HEK293 (cell line): ENCODE results near the gene TNNI3.
"Not testable (repeated sequence)": the region's sequence is repeated elsewhere in the genome, so short reads cannot be mapped to it uniquely, and the experiment has no call there.

Experiments used
- CTCF ChIA-PET: fragments of 350-600 bp; formaldehyde crosslinking; extraction: SDS; loops from one replicate; lab custom pipeline; 2021; ENCODE audit warnings: antibody characterized with exemption; lab: Yijun Ruan, JAX
- POLR2A ChIA-PET: fragments of 300-600 bp; formaldehyde crosslinking; extraction: SDS; loops from one replicate; lab custom pipeline; 2020; ENCODE audit warnings: antibody characterized with exemption, inconsistent platforms; lab: Yijun Ruan, JAX
- H3K27ac ChIP-seq: fragments of 200-500 bp; sonication (Bioruptor generic); 2 replicates; pipeline ENCODE4 v1.5.1; 2014; ENCODE audit warnings: low read depth, low read length, control low read depth, inconsistent platforms; ENCODE audit errors: extremely low read depth
- H3K36me3 ChIP-seq, 2 experiments: fragments of 200-500 bp in 1 of 2; sonication (Bioruptor generic) in 1 of 2; 1 replicate in 1 of 2; 2 replicates in 1 of 2; pipeline ENCODE4 v1.5.1; 2014 to 2017; ENCODE audit warnings: inconsistent platforms in 2 of 2, low read length in 2 of 2; ENCODE audit not compliant: control insufficient read depth in 2 of 2, insufficient read depth in 1 of 2
- H3K4me1 ChIP-seq: fragments of 200-500 bp; sonication (Bioruptor generic); 2 replicates; pipeline ENCODE4 v1.5.1; 2014; ENCODE audit warnings: mild to moderate bottlenecking, low read length, inconsistent platforms; ENCODE audit not compliant: control insufficient read depth, insufficient read depth
- H3K4me3 ChIP-seq: 2 replicates; pipeline ENCODE4 v1.5.1; 2011; ENCODE audit warnings: low read depth, mild to moderate bottlenecking, control low read depth, low read length, moderate library complexity
- H3K9me3 ChIP-seq: fragments of 200-500 bp; sonication (Bioruptor generic); 2 replicates; pipeline ENCODE4 v1.5.1; 2014; ENCODE audit warnings: low read depth, low read length, inconsistent platforms; ENCODE audit not compliant: control insufficient read depth, insufficient read depth
- GFI1B ChIP-seq: fragments of 450-650 bp; formaldehyde crosslinking; IDR thresholded peaks from 2 replicates; pipeline ENCODE4 v1.5.1; 2016; ENCODE audit warnings: missing biosample characterization, missing genetic modification characterization
- HOXC10 ChIP-seq: sonication (generic); formaldehyde crosslinking; IDR thresholded peaks from 2 replicates; pipeline ENCODE4 v1.8.1; 2023; ENCODE audit warnings: mild to moderate bottlenecking, missing genetic modification reagents
- PRDM1 ChIP-seq: fragments of 450-650 bp; formaldehyde crosslinking; IDR thresholded peaks from 2 replicates; pipeline ENCODE4; 2016; ENCODE audit warnings: missing biosample characterization, missing genetic modification characterization
- SCRT1 ChIP-seq: fragments of 450-650 bp; formaldehyde crosslinking; IDR thresholded peaks from 2 replicates; pipeline ENCODE4 v1.5.1; 2016; ENCODE audit warnings: missing biosample characterization, missing genetic modification characterization, borderline replicate concordance
- YY1 ChIP-seq: fragments of 450-650 bp; formaldehyde crosslinking; IDR thresholded peaks from 2 replicates; pipeline ENCODE4 v1.5.1; 2018; ENCODE audit warnings: missing biosample characterization, missing genetic modification characterization
- ZEB2 ChIP-seq: fragments of 450-650 bp; formaldehyde crosslinking; IDR thresholded peaks from 2 replicates; pipeline ENCODE4 v1.5.1; 2016; ENCODE audit warnings: missing biosample characterization, missing genetic modification characterization
- ZNF121 ChIP-seq: fragments of 450-650 bp; formaldehyde crosslinking; IDR thresholded peaks from 2 replicates; pipeline ENCODE4 v1.5.1; 2016; ENCODE audit warnings: missing biosample characterization, missing genetic modification characterization
- ZNF140 ChIP-seq: fragments of 450-650 bp; formaldehyde crosslinking; IDR thresholded peaks from 2 replicates; pipeline ENCODE4 v1.5.1; 2016; ENCODE audit warnings: missing biosample characterization, missing genetic modification characterization
- ZNF169 ChIP-seq: fragments of 450-650 bp; formaldehyde crosslinking; IDR thresholded peaks from 2 replicates; pipeline ENCODE4 v1.5.1; 2016; ENCODE audit warnings: missing biosample characterization, missing genetic modification characterization
- ZNF292 ChIP-seq: fragments of 450-650 bp; formaldehyde crosslinking; IDR thresholded peaks from 2 replicates; pipeline ENCODE4 v1.5.1; 2016; ENCODE audit warnings: low read depth, missing biosample characterization, missing genetic modification characterization, borderline replicate concordance
- ZNF423 ChIP-seq: fragments of 450-650 bp; formaldehyde crosslinking; IDR thresholded peaks from 2 replicates; pipeline ENCODE4 v1.5.1; 2016; ENCODE audit warnings: missing biosample characterization, missing genetic modification characterization
- ZNF548 ChIP-seq: fragments of 450-650 bp; formaldehyde crosslinking; IDR thresholded peaks from 2 replicates; pipeline ENCODE4 v1.5.1; 2016; ENCODE audit warnings: missing biosample characterization, missing genetic modification characterization
- ZNF585B ChIP-seq: fragments of 450-650 bp; formaldehyde crosslinking; IDR thresholded peaks from 2 replicates; pipeline ENCODE4 v1.5.1; 2016; ENCODE audit warnings: missing biosample characterization, missing genetic modification characterization
- ZNF747 ChIP-seq: fragments of 450-650 bp; formaldehyde crosslinking; IDR thresholded peaks from 2 replicates; pipeline ENCODE4 v1.5.1; 2016; ENCODE audit warnings: missing biosample characterization, missing genetic modification characterization
- ZNF785 ChIP-seq: fragments of 450-650 bp; formaldehyde crosslinking; IDR thresholded peaks from 2 replicates; pipeline ENCODE4 v1.5.1; 2016; ENCODE audit warnings: missing biosample characterization, missing genetic modification characterization
- ZXDB ChIP-seq: fragments of 450-650 bp; formaldehyde crosslinking; IDR thresholded peaks from 2 replicates; pipeline ENCODE4 v1.5.1; 2016; ENCODE audit warnings: missing biosample characterization, missing genetic modification characterization
- TF ChIP-seq, protein P1 (sequence below): fragments of 450-650 bp; formaldehyde crosslinking; IDR thresholded peaks from 2 replicates; pipeline ENCODE4 v1.5.1; 2016; ENCODE audit warnings: missing biosample characterization, missing genetic modification characterization
- TF ChIP-seq, protein P2 (sequence below): fragments of 450-650 bp; formaldehyde crosslinking; IDR thresholded peaks from 2 replicates; pipeline ENCODE4 v1.5.1; 2016; ENCODE audit warnings: missing biosample characterization, missing genetic modification characterization
- TF ChIP-seq, protein P3 (sequence below): fragments of 450-650 bp; formaldehyde crosslinking; IDR thresholded peaks from 2 replicates; pipeline ENCODE4 v1.5.1; 2016; ENCODE audit warnings: missing biosample characterization, missing genetic modification characterization
- TF ChIP-seq, protein P4 (sequence below): fragments of 450-650 bp; formaldehyde crosslinking; IDR thresholded peaks from 2 replicates; pipeline ENCODE4 v1.5.1; 2016; ENCODE audit warnings: missing biosample characterization, missing genetic modification characterization
- TF ChIP-seq, protein P5 (sequence below): fragments of 450-650 bp; formaldehyde crosslinking; IDR thresholded peaks from 2 replicates; pipeline ENCODE4 v1.5.1; 2016; ENCODE audit warnings: missing biosample characterization, missing genetic modification characterization

The TNNI3 gene

DNA sequence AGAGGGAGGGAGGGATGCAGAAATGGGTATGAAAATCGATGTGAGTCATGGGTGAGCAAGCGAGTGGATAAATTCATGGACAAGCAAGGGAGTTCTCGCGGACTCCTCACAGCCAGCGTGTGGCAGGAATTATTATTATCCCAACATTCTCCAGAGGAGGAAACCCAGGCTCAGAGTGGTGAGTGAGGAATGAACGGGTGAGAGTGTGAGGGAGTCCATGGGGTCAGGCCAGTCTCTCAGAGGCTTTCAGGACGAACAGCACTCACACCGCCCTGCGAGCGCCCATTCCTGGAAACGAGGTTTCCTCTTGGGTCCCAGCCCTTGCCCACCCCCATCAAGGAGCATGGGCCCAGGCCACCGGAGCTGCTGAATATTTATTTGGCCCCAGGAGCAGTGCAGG is 15.2 kb upstream of the TNNI3 start:
- CTCF ChIA-PET = interaction anchor here (1.0 kb wide), 1 partner anchor 13 kb away, joined by 4 read pairs; no protein-coding TSS in a partner anchor
- no peaks in the 10 kb centered on the region for H3K36me3 ChIP-seq
- TF ChIP-seq ZNF585B (tag by site-specific recombination) = no peak
- no peak for TF ChIP-seq ZNF169 (tag by site-specific recombination)
- TF ChIP-seq ZXDB (tag by site-specific recombination) = no peak
- 0 out of 2 replicates have a peak, but pooled peaks have one; percentile 21 for TF ChIP-seq HOXC10 (CRISPR knock-in tag)
- TF ChIP-seq, protein P1, sequence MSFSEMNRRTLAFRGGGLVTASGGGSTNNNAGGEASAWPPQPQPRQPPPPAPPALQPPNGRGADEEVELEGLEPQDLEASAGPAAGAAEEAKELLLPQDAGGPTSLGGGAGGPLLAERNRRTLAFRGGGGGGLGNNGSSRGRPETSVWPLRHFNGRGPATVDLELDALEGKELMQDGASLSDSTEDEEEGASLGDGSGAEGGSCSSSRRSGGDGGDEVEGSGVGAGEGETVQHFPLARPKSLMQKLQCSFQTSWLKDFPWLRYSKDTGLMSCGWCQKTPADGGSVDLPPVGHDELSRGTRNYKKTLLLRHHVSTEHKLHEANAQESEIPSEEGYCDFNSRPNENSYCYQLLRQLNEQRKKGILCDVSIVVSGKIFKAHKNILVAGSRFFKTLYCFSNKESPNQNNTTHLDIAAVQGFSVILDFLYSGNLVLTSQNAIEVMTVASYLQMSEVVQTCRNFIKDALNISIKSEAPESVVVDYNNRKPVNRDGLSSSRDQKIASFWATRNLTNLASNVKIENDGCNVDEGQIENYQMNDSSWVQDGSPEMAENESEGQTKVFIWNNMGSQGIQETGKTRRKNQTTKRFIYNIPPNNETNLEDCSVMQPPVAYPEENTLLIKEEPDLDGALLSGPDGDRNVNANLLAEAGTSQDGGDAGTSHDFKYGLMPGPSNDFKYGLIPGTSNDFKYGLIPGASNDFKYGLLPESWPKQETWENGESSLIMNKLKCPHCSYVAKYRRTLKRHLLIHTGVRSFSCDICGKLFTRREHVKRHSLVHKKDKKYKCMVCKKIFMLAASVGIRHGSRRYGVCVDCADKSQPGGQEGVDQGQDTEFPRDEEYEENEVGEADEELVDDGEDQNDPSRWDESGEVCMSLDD = no peak
- no peak for TF ChIP-seq ZNF785 (tag by site-specific recombination)
- TF ChIP-seq, all 188 proteins: peak for 1
- Histone ChIP-seq H3K9me3 (no peaks in the 10 kb centered on the region), H3K4me1 (peaks cover 7% of the 10 kb centered on the region), H3K27ac (no peak overlapping the region), H3K4me3 (no peak overlapping the region)
- POLR2A ChIA-PET = no interaction called here

DNA sequence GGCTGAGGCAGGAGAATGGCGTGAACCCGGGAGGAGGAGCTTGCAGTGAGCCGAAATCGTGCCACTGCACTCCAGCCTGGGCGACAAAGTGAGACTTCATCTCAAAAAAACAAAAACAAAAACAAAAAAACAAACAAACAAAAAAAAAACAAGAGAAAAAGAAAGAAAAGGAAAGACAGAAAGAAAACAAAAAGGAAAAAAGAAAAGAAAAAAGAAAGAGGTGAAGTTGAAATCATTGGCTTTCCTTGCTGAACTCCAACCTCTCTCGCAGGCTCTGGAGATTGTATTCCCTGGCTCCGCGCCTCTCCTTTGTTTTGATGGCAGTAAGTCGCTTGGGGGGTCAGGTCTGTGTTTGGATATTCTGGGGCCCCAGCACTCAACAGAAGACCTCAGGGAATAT is 14.8 kb upstream of the TNNI3 start:
- H3K27ac ChIP-seq = not testable (repeated sequence)

DNA sequence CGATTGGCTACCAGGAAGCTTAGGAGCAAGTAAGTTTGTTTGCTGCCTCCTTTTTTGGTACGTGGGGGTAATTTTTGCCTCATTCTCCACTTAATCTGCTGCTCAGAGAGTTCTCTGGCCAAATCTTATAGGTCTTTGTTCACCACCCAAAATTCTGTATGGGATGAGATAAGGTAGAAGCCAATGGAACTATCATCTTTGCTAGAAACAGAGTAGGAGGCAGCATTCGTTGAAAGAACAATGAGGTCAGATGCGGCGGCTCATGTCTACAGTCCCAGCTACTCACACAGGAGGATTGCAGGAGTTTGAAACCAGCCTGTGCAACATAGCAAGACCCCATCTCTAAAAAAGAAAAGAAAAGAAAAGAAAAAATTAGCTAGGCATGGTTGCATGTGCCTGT is 13.9 kb upstream of the TNNI3 start:
- H3K36me3 ChIP-seq = no peaks in the 10 kb centered on the region
- H3K27ac ChIP-seq = no peak overlapping the region
- H3K4me3 ChIP-seq = no peak overlapping the region
- POLR2A ChIA-PET = no interaction called here
- H3K9me3 ChIP-seq = no peaks in the 10 kb centered on the region
- CTCF ChIA-PET = interaction anchor here (0.7 to 1.2 kb wide), 3 partner anchors 11 to 436 kb away, joined by 3 to 8 read pairs (median 4); no protein-coding TSS in a partner anchor
- H3K4me1 ChIP-seq = peaks cover 10% of the 10 kb centered on the region
- TF ChIP-seq ZNF548 (tag by site-specific recombination) (no peak), ZEB2 (tag by site-specific recombination) (no peak), GFI1B (no peak), ZNF121 (tag by site-specific recombination) (no peak), ZNF292 (no peak), YY1 (no peak), ZNF423 (tag by site-specific recombination) (no peak), SCRT1 (no peak), ZNF747 (tag by site-specific recombination) (no peak), ZNF140 (no peak)
- TF ChIP-seq, protein P2, sequence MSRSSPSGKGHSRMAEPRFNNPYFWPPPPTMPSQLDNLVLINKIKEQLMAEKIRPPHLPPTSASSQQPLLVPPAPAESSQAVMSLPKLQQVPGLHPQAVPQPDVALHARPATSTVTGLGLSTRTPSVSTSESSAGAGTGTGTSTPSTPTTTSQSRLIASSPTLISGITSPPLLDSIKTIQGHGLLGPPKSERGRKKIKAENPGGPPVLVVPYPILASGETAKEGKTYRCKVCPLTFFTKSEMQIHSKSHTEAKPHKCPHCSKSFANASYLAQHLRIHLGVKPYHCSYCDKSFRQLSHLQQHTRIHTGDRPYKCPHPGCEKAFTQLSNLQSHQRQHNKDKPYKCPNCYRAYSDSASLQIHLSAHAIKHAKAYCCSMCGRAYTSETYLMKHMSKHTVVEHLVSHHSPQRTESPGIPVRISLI (tag by site-specific recombination) = no peak
- TF ChIP-seq, protein P3, sequence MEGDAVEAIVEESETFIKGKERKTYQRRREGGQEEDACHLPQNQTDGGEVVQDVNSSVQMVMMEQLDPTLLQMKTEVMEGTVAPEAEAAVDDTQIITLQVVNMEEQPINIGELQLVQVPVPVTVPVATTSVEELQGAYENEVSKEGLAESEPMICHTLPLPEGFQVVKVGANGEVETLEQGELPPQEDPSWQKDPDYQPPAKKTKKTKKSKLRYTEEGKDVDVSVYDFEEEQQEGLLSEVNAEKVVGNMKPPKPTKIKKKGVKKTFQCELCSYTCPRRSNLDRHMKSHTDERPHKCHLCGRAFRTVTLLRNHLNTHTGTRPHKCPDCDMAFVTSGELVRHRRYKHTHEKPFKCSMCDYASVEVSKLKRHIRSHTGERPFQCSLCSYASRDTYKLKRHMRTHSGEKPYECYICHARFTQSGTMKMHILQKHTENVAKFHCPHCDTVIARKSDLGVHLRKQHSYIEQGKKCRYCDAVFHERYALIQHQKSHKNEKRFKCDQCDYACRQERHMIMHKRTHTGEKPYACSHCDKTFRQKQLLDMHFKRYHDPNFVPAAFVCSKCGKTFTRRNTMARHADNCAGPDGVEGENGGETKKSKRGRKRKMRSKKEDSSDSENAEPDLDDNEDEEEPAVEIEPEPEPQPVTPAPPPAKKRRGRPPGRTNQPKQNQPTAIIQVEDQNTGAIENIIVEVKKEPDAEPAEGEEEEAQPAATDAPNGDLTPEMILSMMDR (tag by site-specific recombination) = no peak
- TF ChIP-seq, protein P4, sequence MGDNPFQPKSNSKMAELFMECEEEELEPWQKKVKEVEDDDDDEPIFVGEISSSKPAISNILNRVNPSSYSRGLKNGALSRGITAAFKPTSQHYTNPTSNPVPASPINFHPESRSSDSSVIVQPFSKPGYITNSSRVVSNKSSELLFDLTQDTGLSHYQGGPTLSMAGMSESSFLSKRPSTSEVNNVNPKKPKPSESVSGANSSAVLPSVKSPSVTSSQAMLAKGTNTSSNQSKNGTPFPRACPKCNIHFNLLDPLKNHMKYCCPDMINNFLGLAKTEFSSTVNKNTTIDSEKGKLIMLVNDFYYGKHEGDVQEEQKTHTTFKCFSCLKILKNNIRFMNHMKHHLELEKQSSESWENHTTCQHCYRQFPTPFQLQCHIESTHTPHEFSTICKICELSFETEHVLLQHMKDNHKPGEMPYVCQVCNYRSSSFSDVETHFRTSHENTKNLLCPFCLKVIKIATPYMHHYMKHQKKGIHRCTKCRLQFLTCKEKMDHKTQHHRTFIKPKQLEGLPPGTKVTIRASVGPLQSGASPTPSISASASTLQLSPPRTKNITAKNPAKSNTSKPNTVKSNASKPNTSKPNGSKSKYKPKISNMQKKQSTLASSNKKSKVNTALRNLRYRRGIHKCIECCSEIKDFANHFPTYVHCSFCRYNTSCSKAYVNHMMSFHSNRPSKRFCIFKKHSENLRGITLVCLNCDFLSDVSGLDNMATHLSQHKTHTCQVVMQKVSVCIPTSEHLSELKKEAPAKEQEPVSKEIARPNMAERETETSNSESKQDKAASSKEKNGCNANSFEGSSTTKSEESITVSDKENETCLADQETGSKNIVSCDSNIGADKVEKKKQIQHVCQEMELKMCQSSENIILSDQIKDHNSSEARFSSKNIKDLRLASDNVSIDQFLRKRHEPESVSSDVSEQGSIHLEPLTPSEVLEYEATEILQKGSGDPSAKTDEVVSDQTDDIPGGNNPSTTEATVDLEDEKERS (tag by site-specific recombination) = no peak
- TF ChIP-seq, protein P5, sequence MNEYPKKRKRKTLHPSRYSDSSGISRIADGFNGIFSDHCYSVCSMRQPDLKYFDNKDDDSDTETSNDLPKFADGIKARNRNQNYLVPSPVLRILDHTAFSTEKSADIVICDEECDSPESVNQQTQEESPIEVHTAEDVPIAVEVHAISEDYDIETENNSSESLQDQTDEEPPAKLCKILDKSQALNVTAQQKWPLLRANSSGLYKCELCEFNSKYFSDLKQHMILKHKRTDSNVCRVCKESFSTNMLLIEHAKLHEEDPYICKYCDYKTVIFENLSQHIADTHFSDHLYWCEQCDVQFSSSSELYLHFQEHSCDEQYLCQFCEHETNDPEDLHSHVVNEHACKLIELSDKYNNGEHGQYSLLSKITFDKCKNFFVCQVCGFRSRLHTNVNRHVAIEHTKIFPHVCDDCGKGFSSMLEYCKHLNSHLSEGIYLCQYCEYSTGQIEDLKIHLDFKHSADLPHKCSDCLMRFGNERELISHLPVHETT (tag by site-specific recombination) = no peak

More for the DNA sequence above, 14.8 kb upstream of the TNNI3 start:
- TF ChIP-seq PRDM1 = peak; percentile 92
- H3K9me3 ChIP-seq, H3K4me1 ChIP-seq, H3K4me3 ChIP-seq, H3K36me3 ChIP-seq, POLR2A ChIA-PET: not testable (repeated sequence)
- CTCF ChIA-PET = interaction anchor here (1.0 kb wide), 1 partner anchor 12 kb away, joined by 4 read pairs; no protein-coding TSS in a partner anchor
